Activated gamma-delta T cell treated with anti-CD3 and anti-CD28 coated beads, Interleukin-2, amount 50 U/mL, for 16 hours (primary cell): Measurements from ENCODE around the gene PRPSAP2.
"Not testable (repeated sequence)": the region's sequence is repeated elsewhere in the genome, so short reads cannot be mapped to it uniquely, and the experiment has no call there.

ENCODE experiments used
- DNase-seq: peaks from one replicate; pipeline ENCODE4 v3.0.0-alpha.2; 2020; ENCODE audit warnings: low read depth

Gene PRPSAP2, protein sequence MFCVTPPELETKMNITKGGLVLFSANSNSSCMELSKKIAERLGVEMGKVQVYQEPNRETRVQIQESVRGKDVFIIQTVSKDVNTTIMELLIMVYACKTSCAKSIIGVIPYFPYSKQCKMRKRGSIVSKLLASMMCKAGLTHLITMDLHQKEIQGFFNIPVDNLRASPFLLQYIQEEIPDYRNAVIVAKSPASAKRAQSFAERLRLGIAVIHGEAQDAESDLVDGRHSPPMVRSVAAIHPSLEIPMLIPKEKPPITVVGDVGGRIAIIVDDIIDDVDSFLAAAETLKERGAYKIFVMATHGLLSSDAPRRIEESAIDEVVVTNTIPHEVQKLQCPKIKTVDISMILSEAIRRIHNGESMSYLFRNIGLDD

DNA sequence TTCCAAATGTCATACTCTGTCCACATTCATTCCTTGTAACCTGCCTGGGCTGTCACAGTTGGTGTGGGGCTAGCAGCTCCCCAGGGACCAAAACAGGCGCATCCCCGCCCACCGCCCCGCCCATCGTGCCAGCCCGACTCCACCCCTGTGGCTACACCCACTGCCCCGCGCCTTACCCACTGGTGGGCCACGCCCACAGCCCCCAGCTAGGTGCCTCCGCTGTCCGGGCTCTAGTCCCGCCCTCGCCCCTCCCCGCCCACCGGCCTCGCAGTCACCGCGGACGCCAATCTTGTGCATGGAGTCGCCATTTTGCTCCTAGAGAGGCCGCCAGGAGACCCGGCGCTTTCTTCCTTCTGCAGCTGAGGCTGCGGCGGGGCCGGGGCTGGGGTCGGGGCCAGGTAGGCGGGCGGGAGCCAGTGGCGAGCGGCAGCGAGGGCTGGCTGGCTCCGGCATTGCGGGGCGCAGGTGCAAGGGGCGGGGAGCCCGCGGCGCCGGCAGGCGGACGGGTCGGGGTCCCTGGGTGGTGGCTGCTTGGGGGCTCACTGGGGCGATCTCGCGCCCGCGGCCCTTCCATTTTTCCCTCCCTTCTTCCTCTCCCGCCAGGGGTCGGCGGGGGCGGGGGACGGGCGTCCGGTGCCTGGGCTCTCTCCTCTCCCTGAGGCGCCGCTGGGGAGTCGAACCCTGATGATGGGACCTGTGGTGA, at the start of gene PRPSAP2:
PRPSAP2 (plus strand) TSS at position 268 of the 703 bp plus-strand sequence. CDS start 7,703 bp downstream, outside the sequence.
- DNase-seq = peak; percentile 90

DNA sequence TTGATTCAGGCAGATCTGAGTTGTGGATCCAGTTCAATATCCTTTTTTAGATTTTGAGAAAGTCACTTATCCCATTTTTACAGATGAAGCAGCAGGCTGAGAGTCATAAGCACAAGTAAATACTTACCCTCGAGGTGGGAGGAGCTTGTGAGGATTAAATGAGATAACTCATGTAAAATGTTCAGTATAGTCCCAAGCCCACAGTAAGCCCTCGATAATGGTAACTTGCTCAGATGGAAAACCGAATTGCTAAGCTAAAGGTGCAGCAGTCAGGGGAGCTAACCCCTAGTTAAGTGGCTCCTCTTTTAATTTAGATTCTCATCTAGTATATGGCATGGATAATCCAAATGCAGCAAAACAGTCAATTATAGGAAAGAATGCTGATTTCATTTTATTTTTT, 42.0 kb upstream of the PRPSAP2 start:
- not testable (repeated sequence) for DNase-seq

DNA sequence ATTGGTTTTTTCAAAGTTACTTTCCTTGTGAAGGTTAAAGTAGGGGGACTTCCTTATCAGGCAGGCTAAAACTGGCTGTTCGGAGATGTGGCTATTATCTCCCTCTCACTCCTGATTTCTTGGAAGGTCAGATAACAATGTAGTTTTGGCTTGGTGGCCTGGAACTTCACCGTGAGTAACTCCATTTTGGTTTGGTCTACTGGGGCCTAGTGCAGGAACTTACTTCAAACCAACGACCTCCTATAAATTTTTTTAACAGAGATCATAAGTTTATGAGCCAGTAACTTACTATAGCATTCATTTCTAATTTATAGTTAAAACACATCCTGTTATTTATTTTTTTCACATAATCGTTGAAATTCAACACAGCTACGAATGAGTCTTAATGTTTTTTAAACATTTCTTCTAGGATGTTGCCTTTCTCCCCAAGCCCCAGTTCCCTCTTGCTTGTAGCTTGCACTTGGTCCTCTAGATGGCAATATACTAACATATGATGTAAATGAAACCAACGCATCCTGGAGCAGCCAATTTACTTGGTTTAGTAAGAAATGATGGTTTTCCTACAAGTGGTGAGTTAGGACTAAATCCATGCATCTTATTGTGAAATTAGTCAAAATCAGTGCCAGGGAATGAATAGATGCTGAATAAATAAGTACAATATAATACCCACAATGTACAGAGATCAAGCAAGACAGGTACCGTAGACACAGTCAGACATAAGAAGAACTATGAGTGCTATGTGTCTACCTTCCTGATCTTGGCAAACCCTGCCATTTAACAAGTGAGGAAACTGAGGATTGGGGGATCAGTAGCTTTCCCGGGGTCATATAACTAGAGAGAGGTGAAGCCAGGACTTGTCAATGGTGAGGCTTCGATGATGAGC, 41.2 kb upstream of the PRPSAP2 start:
- DNase-seq = peak; percentile 14

DNA sequence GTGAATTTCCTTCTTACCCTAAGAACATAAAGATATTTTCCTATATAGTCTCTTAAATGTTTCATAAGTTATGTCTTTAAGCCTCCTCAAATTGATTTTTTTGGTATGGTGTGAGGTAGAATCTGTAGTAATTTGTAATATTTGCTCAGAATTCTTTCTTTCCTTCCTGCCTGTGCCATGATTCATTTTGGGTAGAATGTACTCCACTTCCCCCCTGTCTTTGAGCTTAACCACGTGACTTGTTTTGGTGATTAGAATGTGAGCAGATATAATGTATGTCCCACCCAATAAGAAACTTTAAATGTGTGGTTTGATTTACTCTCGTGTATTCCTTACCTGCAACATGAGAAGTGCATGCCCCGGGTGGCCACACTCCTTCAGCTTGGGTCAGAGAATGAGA, 36.5 kb upstream of the PRPSAP2 start:
- DNase-seq = not testable (repeated sequence)

DNA sequence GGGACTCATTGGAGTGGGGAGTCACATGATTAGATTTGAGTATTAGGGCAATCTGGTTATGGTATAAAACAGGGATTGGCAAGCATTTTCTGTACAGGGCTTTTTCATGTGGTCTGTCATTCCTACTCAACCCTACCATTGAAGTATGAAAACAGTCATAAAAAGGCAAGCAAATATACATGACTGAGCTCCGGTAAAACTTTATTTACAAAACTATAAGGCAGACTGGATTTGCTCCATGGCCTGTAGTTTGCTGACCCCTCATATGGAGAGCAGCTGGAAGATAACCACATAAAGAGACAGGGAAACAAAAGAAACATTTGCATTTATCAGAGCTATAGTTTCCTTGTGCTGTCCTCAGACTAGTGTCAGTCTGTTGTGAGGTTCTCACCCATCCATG, 30.3 kb upstream of the PRPSAP2 start:
- not testable (repeated sequence) for DNase-seq

DNA sequence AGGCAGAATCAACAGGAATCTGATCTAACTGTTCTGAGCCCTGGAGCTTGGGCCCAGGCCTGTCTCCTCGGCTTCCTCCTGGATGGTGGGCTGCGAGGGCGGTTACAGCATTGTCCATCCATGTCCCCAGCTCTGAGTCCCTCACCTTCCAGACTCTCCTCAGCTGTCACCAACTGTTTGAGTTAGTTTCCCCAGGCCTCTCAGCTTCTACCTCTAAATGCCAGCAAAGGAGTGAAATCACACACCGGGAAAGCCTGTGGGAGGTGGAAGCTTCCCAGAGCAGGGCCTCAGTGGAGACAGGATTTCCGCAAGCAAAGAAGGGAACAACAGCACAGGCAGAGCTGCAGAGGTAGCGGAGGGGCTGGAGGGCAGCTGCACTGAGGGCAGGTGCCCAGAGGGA, 9.4 kb upstream of the PRPSAP2 start:
- DNase-seq = no peak

DNA sequence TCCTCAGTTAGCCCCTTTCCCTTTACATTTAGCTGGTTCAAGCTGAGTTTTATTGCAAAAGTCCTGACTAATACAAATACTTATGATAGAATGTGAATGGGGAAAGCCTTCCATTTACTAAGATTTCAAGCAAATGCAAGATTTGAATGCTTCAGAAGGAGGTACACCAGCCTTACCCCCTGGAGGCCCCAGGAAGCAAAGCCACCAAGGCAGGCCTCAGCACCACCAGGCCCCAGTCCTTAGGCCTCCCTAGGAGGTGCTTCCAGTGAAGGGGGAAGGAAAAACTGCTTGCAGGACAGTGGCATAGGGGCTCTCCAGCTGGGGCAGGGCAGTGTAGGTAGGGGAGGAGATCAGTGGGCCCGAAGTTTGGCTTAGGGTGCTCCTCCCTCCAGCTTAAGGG, 7.3 kb upstream of the PRPSAP2 start:
- no peak for DNase-seq

DNA sequence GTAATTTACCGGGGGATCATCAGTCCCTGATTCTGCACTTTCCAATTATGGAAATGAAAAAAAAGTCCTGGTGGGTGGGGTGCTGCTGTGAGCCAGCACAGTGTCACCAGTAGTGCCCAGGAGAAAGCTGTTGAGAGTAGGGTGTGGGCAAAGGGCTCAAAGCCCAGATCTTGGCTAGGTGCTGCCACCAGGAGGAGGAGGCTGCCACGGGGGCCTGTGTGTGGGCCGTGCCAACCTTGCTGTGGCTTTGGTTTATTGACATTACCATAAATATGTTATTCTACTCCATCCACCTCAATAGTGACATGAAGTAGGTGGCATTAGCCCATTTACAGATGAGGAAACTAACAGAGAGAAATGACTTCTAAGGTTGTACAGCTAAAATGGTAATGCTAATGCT, 6.7 kb upstream of the PRPSAP2 start:
- no peak for DNase-seq

DNA sequence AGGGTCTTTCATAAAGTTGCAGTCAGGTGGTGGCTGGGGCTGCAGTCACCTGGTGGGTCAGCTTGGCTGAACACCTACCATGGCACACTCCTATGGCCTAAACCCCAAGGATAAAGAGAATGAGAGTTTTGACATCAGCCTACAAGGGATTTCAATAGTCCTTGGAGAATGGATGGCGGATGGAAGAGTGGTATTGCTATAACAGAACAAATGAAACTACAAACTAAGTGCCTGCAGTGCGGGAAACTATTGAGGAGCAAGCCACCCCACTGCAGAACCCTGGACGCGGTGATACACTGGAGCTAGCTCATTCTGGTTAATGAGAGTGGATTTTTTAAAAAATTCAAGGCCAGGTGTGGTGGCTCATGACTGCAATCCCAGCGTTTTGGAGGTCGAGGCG, 3.0 kb upstream of the PRPSAP2 start:
- no peak for DNase-seq

DNA sequence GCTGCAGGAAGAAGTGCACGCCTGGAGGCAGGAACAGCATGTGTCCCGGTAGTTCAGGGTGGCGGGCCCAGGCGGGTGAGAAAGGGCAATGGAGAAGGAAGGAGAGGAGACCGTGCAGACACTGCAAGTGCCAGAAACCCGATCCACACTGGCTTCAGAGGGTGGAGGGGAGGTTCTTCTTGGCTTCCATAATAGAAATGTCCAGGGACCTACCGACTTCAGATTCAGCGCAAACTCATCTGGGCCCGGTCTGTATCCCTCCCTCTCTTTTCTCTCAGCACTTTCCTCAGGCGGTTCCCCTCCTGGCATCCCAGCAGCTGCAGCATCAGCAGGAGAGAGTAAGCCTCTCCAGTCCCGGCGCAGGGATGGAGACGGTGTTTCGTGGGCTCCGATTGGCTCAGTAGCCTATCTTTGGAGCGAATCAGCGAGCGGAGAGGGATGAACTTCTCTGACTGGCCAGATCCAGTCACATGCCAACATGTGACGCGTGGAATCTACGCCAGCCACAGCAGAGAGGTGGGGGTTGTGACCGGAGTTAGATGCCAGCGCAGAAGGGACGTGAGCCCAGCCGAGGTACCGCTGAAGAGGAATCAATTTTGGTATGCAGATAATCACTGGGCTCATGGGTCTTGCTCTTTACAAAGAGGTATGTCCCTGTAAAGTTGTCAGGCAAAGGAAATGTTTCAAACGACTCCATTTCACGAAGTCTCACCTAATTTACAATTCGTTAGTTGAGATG, 1.9 kb upstream of the PRPSAP2 start:
- peak; percentile 80 for DNase-seq

DNA sequence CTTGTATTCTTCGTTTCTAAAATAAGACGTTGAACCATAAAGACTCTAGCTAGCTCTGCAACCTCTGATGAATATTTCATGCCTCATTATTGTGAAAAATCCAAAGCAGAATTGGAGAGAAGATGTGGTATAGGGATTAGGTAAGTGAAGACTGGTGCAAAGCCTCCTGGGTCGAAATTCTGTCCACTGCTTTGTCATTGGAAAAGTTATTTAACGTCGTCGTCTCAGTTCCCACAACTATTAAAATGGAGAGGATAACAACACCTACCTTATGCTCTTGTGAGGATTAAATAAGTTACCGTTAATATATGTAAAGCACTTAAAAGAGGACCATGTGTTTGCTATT, 1.4 kb upstream of the PRPSAP2 start:
- DNase-seq = no peak

DNA sequence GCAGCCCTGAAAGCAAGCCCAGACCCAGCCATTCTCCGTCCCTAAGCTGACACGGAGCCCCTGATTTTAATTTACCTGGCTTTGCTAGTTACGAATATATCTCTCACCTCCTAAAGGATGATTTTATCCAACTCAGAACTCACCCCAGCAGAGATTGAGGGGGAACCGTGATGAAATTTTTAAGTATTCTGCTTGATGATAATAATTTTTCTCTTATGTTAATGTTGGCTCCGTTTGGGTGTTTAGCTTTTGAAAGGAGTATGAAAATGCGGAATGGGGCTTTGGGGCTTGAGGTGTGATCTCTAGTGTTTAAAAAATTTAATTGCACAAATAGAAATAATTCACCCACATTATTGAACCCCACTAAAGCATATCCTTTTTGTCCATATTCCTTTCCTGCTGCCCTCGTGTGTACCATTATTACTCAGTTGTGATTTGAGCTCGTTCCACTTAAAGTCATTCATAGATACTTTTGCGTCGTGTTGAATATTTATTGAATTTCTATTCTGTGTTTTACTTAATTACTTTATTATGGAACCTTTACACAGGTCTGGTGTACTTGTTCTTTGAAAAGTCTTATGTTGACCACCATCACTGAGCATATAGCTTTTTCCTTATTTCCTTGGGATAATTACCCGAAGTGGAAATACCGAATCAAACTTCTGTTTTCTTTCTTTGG, 775 bp downstream of the PRPSAP2 start:
- DNase-seq = no peak

DNA sequence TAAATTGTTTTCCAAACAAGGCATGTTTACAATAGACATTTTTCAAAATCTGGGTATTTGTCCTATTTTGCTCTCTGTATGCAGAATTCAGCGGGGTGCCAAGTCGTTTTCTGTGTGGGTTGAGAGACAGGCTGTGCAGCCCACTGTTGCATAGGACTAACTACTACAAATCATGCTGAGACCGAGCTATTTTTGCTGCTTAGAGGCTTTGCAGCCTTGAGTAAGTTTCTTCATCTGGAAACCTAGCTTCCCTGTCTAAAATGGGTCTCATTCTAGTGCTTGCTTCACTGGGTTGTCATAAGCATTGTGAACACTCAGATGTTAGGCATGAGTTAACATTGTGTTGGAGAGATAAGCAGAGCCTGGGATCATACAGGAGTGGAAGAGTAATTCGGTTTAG, 1.3 kb downstream of the PRPSAP2 start:
- no peak for DNase-seq

DNA sequence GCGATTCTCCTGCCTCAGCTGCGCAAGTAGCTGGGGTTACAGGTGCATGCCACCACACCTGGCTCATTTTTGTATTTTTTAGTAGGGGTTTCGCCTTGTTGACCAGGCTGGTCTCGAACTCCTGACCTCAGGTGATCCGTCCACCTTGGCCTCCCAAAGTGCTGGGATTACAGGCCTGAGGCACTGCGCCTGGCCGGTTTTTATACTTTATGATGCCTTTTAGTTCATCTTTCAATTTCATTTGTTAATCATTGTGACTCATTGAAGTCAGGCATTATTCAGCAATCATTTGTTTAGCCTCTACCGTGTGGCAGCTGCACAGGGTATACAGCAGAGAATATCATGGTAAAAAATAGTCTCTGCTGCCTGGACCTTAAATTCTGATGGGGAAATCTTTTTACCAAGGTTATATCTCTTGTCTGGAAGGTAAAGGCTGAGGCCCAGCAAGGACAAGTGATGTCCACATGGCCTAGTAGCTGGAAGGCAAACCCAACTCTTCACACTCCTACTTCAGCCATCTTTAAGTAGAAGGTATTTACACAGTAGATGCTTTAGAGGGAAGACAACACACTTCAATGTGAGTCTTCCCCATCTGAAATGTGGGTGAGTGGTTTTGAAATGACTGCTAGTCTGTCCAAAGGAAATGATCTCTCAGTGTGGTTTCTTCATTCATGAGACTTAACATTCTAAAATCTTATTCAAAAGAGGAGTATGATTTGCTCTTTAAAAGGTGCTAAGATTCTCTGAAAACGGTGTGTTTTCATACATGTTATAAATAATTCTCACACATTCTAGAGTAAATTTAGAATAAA, 2.4 kb downstream of the PRPSAP2 start:
- no peak for DNase-seq

DNA sequence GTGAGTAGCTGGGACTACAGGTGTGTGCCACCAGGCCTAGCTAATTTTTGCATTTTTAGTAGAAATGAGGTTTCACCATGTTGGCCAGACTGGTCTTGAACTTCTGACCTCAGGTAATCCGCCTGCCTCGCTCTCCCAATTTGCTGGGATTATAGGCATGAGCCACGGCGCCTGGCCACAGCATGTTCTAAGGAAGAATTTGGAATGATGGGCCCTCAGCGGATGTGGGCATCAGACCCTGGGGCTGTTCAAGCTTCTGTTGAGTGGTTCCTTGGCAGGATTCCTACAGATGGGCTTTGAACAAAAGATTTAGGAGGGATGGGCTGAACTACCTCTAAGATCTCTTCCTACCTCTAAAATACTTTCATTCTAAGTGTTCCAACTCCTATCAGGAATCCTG, 4.1 kb downstream of the PRPSAP2 start:
- DNase-seq = no peak

DNA sequence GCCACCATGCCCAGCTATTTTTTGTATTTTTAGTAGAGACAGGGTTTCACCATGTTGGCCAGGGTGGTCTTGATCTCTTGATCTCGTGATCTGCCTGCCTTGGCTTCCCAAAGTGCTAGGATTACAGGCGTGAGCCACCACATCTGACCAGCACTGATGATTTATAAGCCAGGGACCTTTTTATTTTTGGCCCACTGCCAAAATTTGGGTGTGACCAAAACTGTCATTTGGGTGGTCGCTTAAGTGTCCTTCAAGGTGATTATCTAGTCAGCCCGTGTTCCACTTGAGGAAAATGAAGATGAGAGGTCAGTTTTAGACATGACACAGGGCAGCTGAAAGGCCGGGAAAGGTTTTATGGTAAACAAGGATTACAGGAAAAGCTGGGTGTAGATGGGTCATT, 7.1 kb downstream of the PRPSAP2 start:
- not testable (repeated sequence) for DNase-seq

DNA sequence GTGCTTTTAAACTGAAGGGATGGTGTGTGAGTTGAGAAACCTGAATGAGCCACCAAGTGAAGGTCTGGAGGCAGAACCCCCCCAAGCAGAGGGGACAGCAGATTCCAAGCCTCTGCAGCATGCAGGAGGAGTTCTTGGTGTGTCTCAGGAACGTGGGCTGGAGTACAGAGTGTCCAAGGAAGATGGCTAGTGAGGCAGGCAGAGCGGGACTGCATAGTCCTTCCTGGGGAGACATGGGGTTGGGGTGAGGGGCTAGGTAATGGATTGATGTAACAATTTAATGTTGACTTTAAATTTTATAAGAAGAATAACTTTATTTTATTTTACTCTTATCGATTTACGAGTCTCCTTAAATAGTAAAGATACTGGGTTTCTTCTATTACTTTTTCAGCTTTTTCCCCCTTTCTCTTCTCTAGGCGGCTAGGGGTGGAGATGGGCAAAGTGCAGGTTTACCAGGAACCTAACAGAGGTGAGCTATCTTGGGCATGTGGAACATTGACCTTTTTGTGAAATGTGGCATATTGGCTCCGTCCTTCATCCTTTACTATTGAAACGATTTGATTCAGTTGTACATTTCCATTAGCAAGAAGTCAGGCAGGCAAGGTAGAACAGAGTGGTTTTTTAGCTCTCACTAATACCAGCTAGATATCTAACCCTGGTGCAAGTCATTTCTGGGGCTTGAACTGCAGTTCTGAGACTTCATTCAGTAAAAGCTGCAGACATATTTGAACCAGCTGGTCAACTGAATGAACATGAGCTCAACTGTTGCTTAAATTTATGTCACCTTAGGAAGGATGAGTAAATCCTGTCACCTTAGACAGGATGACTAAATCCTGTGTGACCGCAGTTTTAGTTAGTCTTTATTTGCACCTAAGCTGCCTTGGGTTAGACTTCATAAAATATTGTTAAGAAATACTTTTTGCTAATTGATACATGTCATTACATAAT, 9.2 kb downstream of the PRPSAP2 start:
- no peak for DNase-seq

DNA sequence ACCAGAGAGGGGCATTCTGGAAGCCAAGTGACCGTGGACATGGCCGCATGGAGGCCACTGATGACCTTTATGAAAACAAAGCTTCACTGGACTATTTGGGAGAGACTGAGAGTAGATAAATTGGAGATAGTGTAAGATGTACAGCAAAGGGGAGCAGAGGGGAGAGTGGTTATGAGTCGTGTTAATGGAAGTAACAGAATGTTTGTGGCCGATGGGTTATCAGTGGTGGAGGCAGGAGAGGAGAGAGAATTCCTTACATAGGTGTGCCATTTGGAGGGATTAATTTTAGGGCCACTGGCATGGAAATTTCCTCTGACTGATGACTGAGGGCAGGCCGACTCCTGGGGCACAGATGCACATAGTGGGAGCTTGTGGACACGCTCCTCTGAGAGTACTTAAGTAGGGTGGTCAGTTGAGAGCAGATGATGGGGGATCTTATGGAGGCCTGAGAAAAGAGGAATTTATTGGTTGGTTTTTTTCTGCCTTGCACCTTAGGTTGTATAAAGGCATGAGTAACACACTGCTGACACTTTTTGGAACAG, 19.2 kb downstream of the PRPSAP2 start:
- DNase-seq = no peak

DNA sequence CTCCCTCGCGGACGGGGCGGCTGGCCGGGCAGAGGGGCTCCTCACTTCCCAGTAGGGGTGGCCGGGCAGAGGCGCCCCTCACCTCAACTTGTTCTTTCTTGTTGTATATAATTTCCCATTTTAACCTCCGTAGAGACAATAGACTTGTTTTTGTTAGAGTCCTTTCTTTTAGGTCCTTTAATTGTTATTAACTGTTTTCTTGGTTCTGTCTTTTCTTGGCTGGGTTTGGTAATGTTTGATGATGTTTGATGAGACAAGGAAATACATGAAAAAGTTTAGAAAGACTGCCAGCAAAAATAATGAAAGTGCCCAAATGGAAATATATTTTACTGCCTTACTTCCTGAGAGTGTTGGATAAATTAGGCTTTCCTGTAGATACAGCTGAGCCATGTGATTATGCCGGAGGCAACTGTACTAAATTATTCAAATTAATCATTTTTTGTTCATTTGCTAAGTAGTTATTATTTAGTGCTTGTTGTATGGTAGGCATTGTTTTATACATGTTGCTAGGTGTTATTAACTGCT, 30.9 kb downstream of the PRPSAP2 start:
- no peak for DNase-seq
